Mesendoderm (in vitro differentiated cells): ENCODE measurements around the gene GADD45G. TPM values are rescaled to one million over a fixed set of nuclear protein-coding genes. Genes with fewer than 3 reads are reported as not detected.

ENCODE experiments used
- DNase-seq: peaks from one replicate; pipeline ENCODE4 v3.0.0; 2013
- H2AK5ac ChIP-seq: 2 replicates; pipeline ENCODE4 v1.6.1; 2013; ENCODE audit warnings: low read length, inconsistent platforms
- H2BK120ac ChIP-seq: 2 replicates; pipeline ENCODE4 v1.6.1; 2013; ENCODE audit warnings: low read depth, mild to moderate bottlenecking, low read length, moderate library complexity, mixed read lengths
- H2BK15ac ChIP-seq: replicated peaks from 2 replicates; pipeline ENCODE4 v1.6.1; 2013; ENCODE audit warnings: low read depth, mild to moderate bottlenecking, moderate library complexity
- H2BK5ac ChIP-seq: 2 replicates; pipeline ENCODE4 v1.6.1; 2013; ENCODE audit warnings: low read length, inconsistent platforms
- H3K18ac ChIP-seq: 2 replicates; pipeline ENCODE4 v1.6.1; 2013; ENCODE audit warnings: mild to moderate bottlenecking, low read length, mixed read lengths
- H3K23ac ChIP-seq: one replicate; pipeline ENCODE4 v1.6.1; 2013; ENCODE audit warnings: low read length
- H3K27ac ChIP-seq: 2 replicates; pipeline ENCODE4 v1.5.1; 2013; ENCODE audit warnings: low read depth, mild to moderate bottlenecking, inconsistent platforms, low read length, moderate library complexity
- H3K27me3 ChIP-seq: 2 replicates; pipeline ENCODE4 v1.6.1; 2013; ENCODE audit warnings: low read length, control low read depth, mild to moderate bottlenecking, inconsistent platforms; ENCODE audit not compliant: insufficient read depth, poor library complexity
- H3K36me3 ChIP-seq: 2 replicates; pipeline ENCODE4 v1.6.1; 2013; ENCODE audit warnings: low read length, inconsistent platforms; ENCODE audit not compliant: control insufficient read depth, insufficient read depth
- H3K4ac ChIP-seq: one replicate; pipeline ENCODE4 v1.6.1; 2013; ENCODE audit warnings: low read depth, mild to moderate bottlenecking, low read length, moderate library complexity
- H3K4me1 ChIP-seq: 2 replicates; pipeline ENCODE4 v1.6.1; 2013; ENCODE audit warnings: low read depth, low read length, inconsistent platforms; ENCODE audit not compliant: control insufficient read depth
- H3K4me2 ChIP-seq: 2 replicates; pipeline ENCODE4 v1.6.1; 2013; ENCODE audit warnings: low read length
- H3K4me3 ChIP-seq: 2 replicates; pipeline ENCODE4 v1.5.1; 2013; ENCODE audit warnings: mild to moderate bottlenecking, low read length
- H3K56ac ChIP-seq: one replicate; pipeline ENCODE4 v1.6.1; 2013; ENCODE audit warnings: low read length
- H3K79me1 ChIP-seq: 2 replicates; pipeline ENCODE4 v1.6.1; 2013; ENCODE audit warnings: low read length, inconsistent platforms
- H3K79me2 ChIP-seq: 2 replicates; pipeline ENCODE4 v1.6.1; 2013; ENCODE audit warnings: mild to moderate bottlenecking, low read length; ENCODE audit not compliant: control insufficient read depth, insufficient read depth
- H3K9ac ChIP-seq: 2 replicates; pipeline ENCODE4 v1.6.1; 2013; ENCODE audit warnings: low read length, inconsistent platforms
- H4K5ac ChIP-seq: one replicate; pipeline ENCODE4 v1.6.1; 2013; ENCODE audit warnings: low read length
- H4K8ac ChIP-seq: one replicate; pipeline ENCODE4 v1.6.1; 2013; ENCODE audit warnings: low read depth, mild to moderate bottlenecking, control low read depth, low read length, moderate library complexity
- WGBS: extraction: QIAGEN DNeasy Blood & Tissue Kit; methylation state at CpG from one replicate; pipeline ENCODE4 v1.1.7; 2013; ENCODE audit warnings: low lambda C conversion rate, missing lambda C conversion rate; ENCODE audit not compliant: insufficient coverage; ENCODE audit errors: extremely low coverage; 5-methylcytosine and 5-hydroxymethylcytosine counted together
- polyA plus RNA-seq, 2 experiments: library from polyadenylated mRNA; stranded (reverse); fragments of 200-250 nt; gene quantifications; one replicate each; pipeline ENCODE4 v1.2.3, GENCODE V29; 2013

Gene GADD45G, protein sequence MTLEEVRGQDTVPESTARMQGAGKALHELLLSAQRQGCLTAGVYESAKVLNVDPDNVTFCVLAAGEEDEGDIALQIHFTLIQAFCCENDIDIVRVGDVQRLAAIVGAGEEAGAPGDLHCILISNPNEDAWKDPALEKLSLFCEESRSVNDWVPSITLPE
- polyA plus RNA-seq (2013, experiment 1 of 2), result 2.0 TPM
- 2.2 TPM for polyA plus RNA-seq (2013, experiment 2 of 2)

DNA sequence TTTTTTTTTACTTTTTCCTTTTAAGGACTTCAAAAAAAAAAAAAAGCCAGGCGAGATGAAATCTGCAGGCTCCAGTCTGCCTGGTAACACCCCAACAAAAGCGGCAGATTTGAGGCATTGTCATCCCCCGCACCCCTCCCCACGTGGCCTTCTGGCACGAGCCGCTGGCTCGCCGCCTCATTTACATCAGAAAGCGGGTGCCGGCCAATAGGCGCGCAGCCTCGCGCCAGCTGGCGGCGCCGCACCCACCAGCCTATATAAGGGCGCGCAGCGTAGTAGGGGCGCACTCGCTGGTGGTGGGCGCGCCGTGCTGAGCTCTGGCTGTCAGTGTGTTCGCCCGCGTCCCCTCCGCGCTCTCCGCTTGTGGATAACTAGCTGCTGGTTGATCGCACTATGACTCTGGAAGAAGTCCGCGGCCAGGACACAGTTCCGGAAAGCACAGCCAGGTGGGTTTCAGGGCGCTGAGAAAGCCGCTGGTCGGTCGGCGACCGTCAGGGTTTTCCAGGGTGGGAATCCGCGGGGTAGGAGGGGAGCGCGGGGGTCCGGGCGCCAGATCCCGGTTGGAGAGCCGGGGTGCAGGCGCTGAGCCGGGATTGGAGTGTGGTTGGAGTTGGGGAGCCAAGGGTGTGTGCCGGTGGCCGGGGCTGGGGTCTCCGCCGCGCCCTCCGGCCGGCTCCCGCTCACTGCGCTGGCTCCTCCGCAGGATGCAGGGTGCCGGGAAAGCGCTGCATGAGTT is at the start of gene GADD45G:
Gene GADD45G (plus strand): TSS at position 284 of the 736 bp plus-strand sequence. CDS start 110 bp downstream, at position 394.
- peak; percentile 96 for DNase-seq
- Histone ChIP-seq H3K4me3 (peak within 1 kb of the TSS; percentile 73), H3K79me1 (peaks cover 2% of the 10 kb centered on the region), H3K4ac (peak within 1 kb of the TSS; percentile 25), H3K27ac (peak within 1 kb of the TSS; percentile 17), H3K9ac (peak within 1 kb of the TSS; percentile 88), H4K5ac (no peak within 1 kb of the TSS), H3K4me2 (peak within 1 kb of the TSS; percentile 89), H3K36me3 (no peaks in the 10 kb centered on the region), H2BK15ac (no peak within 1 kb of the TSS), H2BK5ac (no peak within 1 kb of the TSS), H3K79me2 (no peaks in the 10 kb centered on the region), H3K4me1 (peaks cover 2% of the 10 kb centered on the region), H2BK120ac (no peak within 1 kb of the TSS), H2AK5ac (no peak within 1 kb of the TSS), H3K18ac (peak within 1 kb of the TSS; percentile 62), H4K8ac (no peak within 1 kb of the TSS), H3K23ac (peak within 1 kb of the TSS; percentile 55), H3K27me3 (no peaks in the 10 kb centered on the region), H3K56ac (peak within 1 kb of the TSS; percentile 88)
- WGBS, result no CpG with 5 or more reads among the region's 63 CpGs

DNA sequence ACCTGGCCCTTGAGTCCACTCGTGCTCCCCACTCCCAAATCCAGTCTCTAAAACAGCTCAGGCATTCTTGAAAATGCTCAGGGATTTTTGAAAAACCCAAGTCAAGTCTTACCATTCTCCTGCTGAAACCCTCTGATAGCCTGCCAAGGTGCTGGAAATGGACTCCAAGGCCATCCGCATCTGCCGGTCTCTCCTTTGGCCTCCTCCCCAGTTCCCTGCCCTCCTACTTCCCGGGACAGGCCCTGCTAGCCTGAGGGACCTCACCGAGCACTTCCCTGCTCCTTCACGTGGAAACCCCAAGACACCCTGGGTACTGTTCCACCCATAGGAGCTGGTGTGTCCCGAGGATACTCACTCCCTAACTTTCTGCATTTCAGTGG is 49.8 kb upstream of the GADD45G start:
- H3K9ac ChIP-seq, result no peak overlapping the region
- H3K4me3 ChIP-seq, result no peak overlapping the region
- no peak for DNase-seq
- no peaks in the 10 kb centered on the region for H3K79me1 ChIP-seq
- H3K36me3 ChIP-seq, result no peaks in the 10 kb centered on the region
- WGBS, result no CpG with 5 or more reads among the region's 7 CpGs
- H3K18ac ChIP-seq, result no peak overlapping the region
- H4K5ac ChIP-seq, result no peak overlapping the region
- H3K4me1 ChIP-seq, result no peaks in the 10 kb centered on the region
- H4K8ac ChIP-seq, result no peak overlapping the region
- H2BK120ac ChIP-seq, result no peak overlapping the region
- H3K56ac ChIP-seq, result no peak overlapping the region
- no peaks in the 10 kb centered on the region for H3K27me3 ChIP-seq
- no peaks in the 10 kb centered on the region for H3K79me2 ChIP-seq
- H3K4ac ChIP-seq, result no peak overlapping the region
- H3K27ac ChIP-seq, result no peak overlapping the region
- no peak overlapping the region for H2BK5ac ChIP-seq
- no peak overlapping the region for H2BK15ac ChIP-seq
- no peak overlapping the region for H3K4me2 ChIP-seq
- H3K23ac ChIP-seq, result no peak overlapping the region
- no peak overlapping the region for H2AK5ac ChIP-seq

- Histone ChIP-seq H2BK120ac (no peak overlapping the region), H3K18ac (no peak overlapping the region), H4K5ac (no peak overlapping the region), H3K23ac (no peak overlapping the region), H3K9ac (no peak overlapping the region), H3K4me2 (no peak overlapping the region), H3K79me1 (no peaks in the 10 kb centered on the region), H3K36me3 (no peaks in the 10 kb centered on the region), H2AK5ac (no peak overlapping the region), H2BK15ac (no peak overlapping the region), H2BK5ac (no peak overlapping the region), H3K27ac (no peak overlapping the region), H4K8ac (no peak overlapping the region), H3K56ac (no peak overlapping the region), H3K4me1 (no peaks in the 10 kb centered on the region), H3K79me2 (no peaks in the 10 kb centered on the region), H3K4ac (no peak overlapping the region), H3K27me3 (no peaks in the 10 kb centered on the region), H3K4me3 (no peak overlapping the region)
- DNase-seq, result no peak
- no CpG with 5 or more reads among the region's 12 CpGs for WGBS
Measured at GRCh38 chr9:89555451-89556375, 49.1 kb upstream of the GADD45G start.

DNA sequence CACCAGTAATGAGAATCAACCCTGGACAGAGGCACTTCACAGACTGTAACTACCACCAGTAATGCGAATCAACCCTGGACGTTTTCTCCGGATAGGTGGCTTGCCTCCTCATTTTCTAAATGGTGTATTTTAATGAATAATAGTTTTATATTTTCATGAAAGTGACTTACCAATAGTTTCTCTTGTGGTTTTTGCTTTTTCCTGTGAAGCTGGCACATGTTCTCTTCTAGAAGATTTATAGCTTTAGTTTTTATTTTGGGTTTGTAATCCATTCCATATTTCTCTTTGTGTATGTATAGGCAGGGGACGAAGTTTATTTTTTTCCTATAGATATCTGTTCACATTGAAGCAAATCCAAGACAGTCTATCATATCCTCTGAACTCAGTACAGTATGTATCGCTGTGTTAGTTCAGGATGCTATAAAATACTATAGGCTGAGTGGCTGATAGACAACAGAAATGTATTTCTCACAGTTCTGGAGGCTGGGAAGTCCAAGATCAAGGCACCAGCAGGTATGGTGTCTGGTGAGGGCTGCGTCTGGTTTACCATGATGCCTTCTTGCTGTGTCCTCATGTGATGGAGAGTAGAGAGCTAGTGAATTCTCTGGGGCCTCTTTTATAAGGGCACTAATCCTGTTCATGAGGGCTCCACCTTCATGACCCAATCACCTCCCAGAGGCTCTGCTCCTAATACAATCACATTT is 46.5 kb upstream of the GADD45G start:
- Histone ChIP-seq H4K5ac (no peak overlapping the region), H3K4me1 (no peaks in the 10 kb centered on the region), H3K27ac (no peak overlapping the region), H3K9ac (no peak overlapping the region), H3K23ac (no peak overlapping the region), H3K4ac (no peak overlapping the region), H3K27me3 (no peaks in the 10 kb centered on the region), H3K56ac (no peak overlapping the region), H3K4me2 (no peak overlapping the region), H4K8ac (no peak overlapping the region), H3K18ac (no peak overlapping the region), H3K79me1 (no peaks in the 10 kb centered on the region), H3K36me3 (no peaks in the 10 kb centered on the region), H3K79me2 (no peaks in the 10 kb centered on the region), H2AK5ac (no peak overlapping the region), H2BK120ac (no peak overlapping the region), H2BK15ac (no peak overlapping the region), H2BK5ac (no peak overlapping the region), H3K4me3 (no peak overlapping the region)
- DNase-seq, result no peak
- no CpG with 5 or more reads among the region's 6 CpGs for WGBS

- no peaks in the 10 kb centered on the region for H3K79me2 ChIP-seq
- H3K27ac ChIP-seq, result no peak overlapping the region
- no peaks in the 10 kb centered on the region for H3K4me1 ChIP-seq
- H3K56ac ChIP-seq, result no peak overlapping the region
- no peaks in the 10 kb centered on the region for H3K79me1 ChIP-seq
- no peak overlapping the region for H2BK15ac ChIP-seq
- no peak overlapping the region for H4K8ac ChIP-seq
- no peak overlapping the region for H3K4me2 ChIP-seq
- no peak for DNase-seq
- no peak overlapping the region for H3K4me3 ChIP-seq
- H3K23ac ChIP-seq, result no peak overlapping the region
- H3K18ac ChIP-seq, result no peak overlapping the region
- no peak overlapping the region for H3K9ac ChIP-seq
- H3K36me3 ChIP-seq, result no peaks in the 10 kb centered on the region
- H3K4ac ChIP-seq, result no peak overlapping the region
- WGBS, result no CpG with 5 or more reads among the region's 2 CpGs
- no peak overlapping the region for H2AK5ac ChIP-seq
- H3K27me3 ChIP-seq, result no peaks in the 10 kb centered on the region
- no peak overlapping the region for H2BK5ac ChIP-seq
- H4K5ac ChIP-seq, result no peak overlapping the region
- no peak overlapping the region for H2BK120ac ChIP-seq
Measured at GRCh38 chr9:89558948-89559347, 45.9 kb upstream of the GADD45G start.
